Endothelial cell of umbilical vein (primary cell): Measurements from ENCODE around the gene TMEM178B. TPM values are rescaled to one million over a fixed set of nuclear protein-coding genes. Genes with fewer than 3 reads are reported as not detected.

Experiments used
- BruUV-seq: library from RNA; stranded (reverse); fragments of 400-500 nt; replicated peaks from 2 replicates; lab custom pipeline; 2021; lab: Mats Ljungman, UMichigan
- CTCF ChIA-PET: fragments of 300-600, 350-600 bp; sonication (Branson Sonifier 250); formaldehyde crosslinking; loops from one replicate; lab custom pipeline; 2021; ENCODE audit warnings: antibody characterized with exemption, inconsistent platforms; lab: Charles Lee
- POLR2A ChIA-PET: fragments of 300-600, 350-600 bp; sonication (Branson Sonifier 250); formaldehyde crosslinking; loops from one replicate; lab custom pipeline; 2021; ENCODE audit warnings: antibody characterized with exemption, inconsistent platforms; lab: Charles Lee
- DNase-seq: peaks from one replicate; pipeline ENCODE4 v3.0.0-alpha.2; 2011; ENCODE audit warnings: low read depth, low spot score
- FAIRE-seq: peaks from 2 replicates; lab custom pipeline; 2011; peaks lifted over from hg19 to GRCh38; lab: Jason Lieb, UNC
- H2AFZ ChIP-seq: 2 replicates; pipeline ENCODE4 v1.6.0; 2012; ENCODE audit warnings: low read depth, low read length, control low read depth, inconsistent platforms
- H3K27ac ChIP-seq: 2 replicates; pipeline ENCODE4 v1.5.1; 2011; ENCODE audit warnings: low read depth, mild to moderate bottlenecking, control low read depth, low read length, moderate library complexity; ENCODE audit not compliant: insufficient read depth
- H3K27me3 ChIP-seq, 2 experiments: 2 replicates each; pipeline versions ENCODE4 v1.6.0 to v1.6.1; 2011; ENCODE audit warnings: low read length in 2 of 2, mixed read lengths in 1 of 2; ENCODE audit not compliant: control insufficient read depth in 2 of 2, insufficient read depth in 2 of 2
- H3K36me3 ChIP-seq, 2 experiments: 2 replicates in 1 of 2; 3 replicates in 1 of 2; pipeline ENCODE4 v1.5.1; 2011; ENCODE audit warnings: low read length in 2 of 2, mild to moderate bottlenecking in 1 of 2, moderate library complexity in 1 of 2; ENCODE audit not compliant: control insufficient read depth in 2 of 2, insufficient read depth in 2 of 2; ENCODE audit errors: extremely low read depth in 1 of 2
- H3K4me1 ChIP-seq: 3 replicates; pipeline ENCODE4 v1.5.1; 2011; ENCODE audit warnings: mild to moderate bottlenecking, low read length; ENCODE audit not compliant: control insufficient read depth, insufficient read depth; ENCODE audit errors: extremely low read depth
- H3K4me2 ChIP-seq: 2 replicates; pipeline ENCODE4 v1.6.1; 2011; ENCODE audit warnings: low read length, control low read depth, mixed read lengths; ENCODE audit not compliant: insufficient read depth
- H3K4me3 ChIP-seq, 3 experiments: fragments of 200-600 bp in 1 of 3; sonication (generic), shearing (Covaris generic) in 1 of 3; replicated peaks in 1 of 3; 2 replicates each; pipeline ENCODE4 v1.5.1; 2011 to 2016; ENCODE audit warnings: control low read depth in 3 of 3, low read length in 3 of 3, mild to moderate bottlenecking in 2 of 3, inconsistent platforms in 1 of 3, low read depth in 1 of 3, moderate library complexity in 1 of 3; ENCODE audit not compliant: insufficient read depth in 1 of 3
- H3K79me2 ChIP-seq: 2 replicates; pipeline ENCODE4 v1.6.0; 2012; ENCODE audit warnings: low read length, inconsistent platforms; ENCODE audit not compliant: control insufficient read depth, insufficient read depth
- H3K9ac ChIP-seq: replicated peaks from 2 replicates; pipeline ENCODE3; 2011; ENCODE audit warnings: low read length, control low read depth; ENCODE audit not compliant: insufficient read depth; ENCODE audit errors: extremely low read depth
- H3K9me1 ChIP-seq: replicated peaks from 3 replicates; pipeline ENCODE4 v1.6.0; 2011; ENCODE audit warnings: mild to moderate bottlenecking, low read length; ENCODE audit not compliant: control insufficient read depth, insufficient read depth; ENCODE audit errors: extremely low read depth
- H3K9me3 ChIP-seq: replicated peaks from 2 replicates; pipeline ENCODE4 v1.5.1; 2012; ENCODE audit warnings: low read length, inconsistent platforms; ENCODE audit not compliant: control insufficient read depth, insufficient read depth
- H4K20me1 ChIP-seq: replicated peaks from 2 replicates; pipeline ENCODE3; 2011; ENCODE audit warnings: mild to moderate bottlenecking, low read length; ENCODE audit not compliant: control insufficient read depth, insufficient read depth; ENCODE audit errors: extremely low read depth
- CTCF ChIP-seq, 2 donors: IDR thresholded peaks; 1 replicate in 1 of 2; 2 replicates in 1 of 2; pipeline ENCODE4 v1.5.1; 2011; ENCODE audit warnings: low read length in 2 of 2, mild to moderate bottlenecking in 2 of 2, moderate library complexity in 2 of 2, control low read depth in 1 of 2, inconsistent platforms in 1 of 2, low read depth in 1 of 2; ENCODE audit not compliant: insufficient read depth in 1 of 2; ENCODE audit errors: extremely low read depth in 1 of 2
- EZH2 ChIP-seq: IDR thresholded peaks from 2 replicates; pipeline ENCODE4 v1.6.1; 2012; ENCODE audit warnings: borderline replicate concordance, low read depth, mild to moderate bottlenecking, moderate library complexity, low read length, inconsistent platforms; ENCODE audit not compliant: severe bottlenecking
- FOS ChIP-seq: IDR thresholded peaks from 2 replicates; pipeline ENCODE4 v1.6.1; 2011; ENCODE audit warnings: mild to moderate bottlenecking, low read length, moderate library complexity, borderline replicate concordance; ENCODE audit not compliant: insufficient read depth
- GATA2 ChIP-seq: IDR thresholded peaks from 2 replicates; pipeline ENCODE4 v1.7.0; 2011; ENCODE audit warnings: low read depth, mild to moderate bottlenecking, moderate library complexity, mixed read lengths, low read length; ENCODE audit not compliant: insufficient read length, insufficient read depth
- JUN ChIP-seq: IDR thresholded peaks from 2 replicates; pipeline ENCODE4 v1.6.1; 2011; ENCODE audit warnings: borderline replicate concordance, low read depth; ENCODE audit not compliant: insufficient read length, insufficient read depth
- MYC ChIP-seq: IDR thresholded peaks from one replicate; pipeline ENCODE4 v1.6.1; 2011; ENCODE audit warnings: mild to moderate bottlenecking, low read depth, low read length
- POLR2A ChIP-seq: IDR thresholded peaks from 2 replicates; pipeline ENCODE4 v1.6.1; 2012; ENCODE audit warnings: low read depth, mild to moderate bottlenecking, control low read depth, low read length
- POLR2AphosphoS5 ChIP-seq: IDR thresholded peaks from 2 replicates; pipeline ENCODE4 v1.6.1; 2012; ENCODE audit warnings: low read depth, mild to moderate bottlenecking, control low read depth, low read length, moderate library complexity; ENCODE audit not compliant: insufficient read depth
- dilution Hi-C: fragments of 300-500 bp; cut with MboI; formaldehyde crosslinking; loops from one replicate; pipeline ENCODE4 v1.15.0; 2019; ENCODE audit warnings: low sequenced_read_pairs; ENCODE audit not compliant: extremely low pct_ligation_motif_present
- intact Hi-C: fragments of 100-400 bp; cut with micrococcal nuclease; formaldehyde crosslinking; loops from one replicate; pipeline ENCODE4 v1.10.0; 2022
- polyA plus RNA-seq, 4 experiments: library from polyadenylated mRNA; depleted of rRNA in 3 of 4; stranded (reverse) in 3 of 4; unstranded in 1 of 4; fragments of >200 nt; gene quantifications; 2 replicates each; pipeline versions ENCODE4 v1.2.1 to v1.2.3, GENCODE V29; 2011 to 2012; ENCODE audit warnings: missing spikeins in 1 of 4
- total RNA-seq: library from RNA; stranded (reverse); gene quantifications from 2 replicates; pipeline ENCODE4 v1.2.3, GENCODE V29; 2021

The TMEM178B gene
- total and polyA plus RNA-seq, 2 donors (not counting 3 experiments of a cell fraction or from before 2014, with no cell fraction given), result not detected

GRCh38 chr7:141291541-141291940, 217.7 kb downstream of the TMEM178B start:
- Histone ChIP-seq H2AFZ (no peak overlapping the region), H3K27me3 (no peaks in the 10 kb centered on the region), H3K9me3 (no peaks in the 10 kb centered on the region), H3K4me3 (no peak overlapping the region), H3K36me3 (no peaks in the 10 kb centered on the region), H3K4me2 (no peak overlapping the region), H3K27ac (no peak overlapping the region), H3K79me2 (no peaks in the 10 kb centered on the region), H3K4me1 (no peaks in the 10 kb centered on the region), H4K20me1 (no peaks in the 10 kb centered on the region), H3K9me1 (no peaks in the 10 kb centered on the region), H3K9ac (no peak overlapping the region)
- no peak for TF ChIP-seq POLR2AphosphoS5
- no peak for TF ChIP-seq JUN
- TF ChIP-seq POLR2A, result no peak
- no peak for TF ChIP-seq MYC
- TF ChIP-seq FOS, result no peak
- no peak for TF ChIP-seq EZH2
- TF ChIP-seq CTCF (IDR thresholded peaks at IDR 0.05; ENCODE audit: extremely low read depth in 1 of 2, insufficient read depth in 1 of 2, low read depth in 1 of 2, low read length in 2 of 2), result no peak
- TF ChIP-seq GATA2, result no peak
- dilution Hi-C loops, result no loop called here
- DNase-seq (no peak), FAIRE-seq (no peak)
- no TSS peak for BruUV-seq
- CTCF ChIA-PET, result interaction anchor here (0.7 kb wide), 1 partner anchor 265 kb away, joined by 3 read pairs; no protein-coding TSS in a partner anchor
- POLR2A ChIA-PET, result no interaction called here
- intact Hi-C loops, result no loop called here
